ENCODE results near the gene WDR6.

The WDR6 gene

GRCh38 chr3:48983096-48983495 lies 24.1 kb upstream of the WDR6 start:
- Mint-ChIP-seq H3K27me3 (no peaks in the 10 kb centered on the region), H3K4me3 (no peak overlapping the region), H3K9me3 (no peaks in the 10 kb centered on the region), H3K4me1 (ENCODE audit: low read depth in 2 of 2) (peaks cover 5 to 6% of the 10 kb centered on the region in 2 donors), H3K36me3 (ENCODE audit: insufficient read depth) (peaks cover 62% of the 10 kb centered on the region), H3K27ac (peak overlapping the region in 1 of 2 donors; percentile 73)
- no peak for ATAC-seq (replicated peaks)
- no peak for DNase-seq

GRCh38 chr3:48984663-48985062 lies 22.5 kb upstream of the WDR6 start:
- ATAC-seq (replicated peaks): no peak
- Mint-ChIP-seq H3K4me3 (no peak overlapping the region), H3K9me3 (no peaks in the 10 kb centered on the region), H3K27ac (no peak overlapping the region), H3K36me3 (ENCODE audit: insufficient read depth) (peaks cover 51% of the 10 kb centered on the region), H3K27me3 (no peaks in the 10 kb centered on the region), H3K4me1 (ENCODE audit: low read depth in 2 of 2) (peaks cover 14 to 15% of the 10 kb centered on the region in 2 donors)
- DNase-seq: no peak

- no peaks in the 10 kb centered on the region for H3K9me3 Mint-ChIP-seq
- H3K4me3 Mint-ChIP-seq: no peak overlapping the region
- peak overlapping the region; percentile 21 to 60 for H3K27ac Mint-ChIP-seq
- peaks cover 42% of the 10 kb centered on the region for H3K36me3 Mint-ChIP-seq (ENCODE audit: insufficient read depth)
- no peaks in the 10 kb centered on the region for H3K27me3 Mint-ChIP-seq
- ATAC-seq (replicated peaks): no peak
- DNase-seq: no peak
- peaks cover 18 to 19% of the 10 kb centered on the region in 2 donors for H3K4me1 Mint-ChIP-seq (ENCODE audit: low read depth in 2 of 2)
Measured at GRCh38 chr3:48985831-48986376, 21.3 kb upstream of the WDR6 start.

GRCh38 chr3:48989126-48989795 lies 17.9 kb upstream of the WDR6 start:
- DNase-seq (no peak), ATAC-seq (replicated peaks) (peak; percentile 0)
- peaks cover 32% of the 10 kb centered on the region in 2 donors for H3K4me1 Mint-ChIP-seq (ENCODE audit: low read depth in 2 of 2)
- H3K9me3 Mint-ChIP-seq: no peaks in the 10 kb centered on the region
- peak overlapping the region; percentile 89 to 91 for H3K4me3 Mint-ChIP-seq
- H3K27ac Mint-ChIP-seq: peak overlapping the region; percentile 79 to 93
- peaks cover 20% of the 10 kb centered on the region for H3K36me3 Mint-ChIP-seq (ENCODE audit: insufficient read depth)
- no peaks in the 10 kb centered on the region for H3K27me3 Mint-ChIP-seq

- peak within 1 kb of the TSS; percentile 91 to 94 for H3K4me3 Mint-ChIP-seq
- H3K9me3 Mint-ChIP-seq: no peaks in the 10 kb centered on the region
- DNase-seq (peak; percentile 55 to 58 (median 57)), ATAC-seq (replicated peaks) (peak; percentile 71)
- H3K27ac Mint-ChIP-seq: peak within 1 kb of the TSS; percentile 91 to 93
- peaks cover 24% of the 10 kb centered on the region for H3K36me3 Mint-ChIP-seq (ENCODE audit: insufficient read depth)
- H3K4me1 Mint-ChIP-seq (ENCODE audit: low read depth in 2 of 2): peaks cover 33 to 34% of the 10 kb centered on the region in 2 donors
- no peaks in the 10 kb centered on the region for H3K27me3 Mint-ChIP-seq
Measured at GRCh38 chr3:48989796-48990635, 17.2 kb upstream of the WDR6 start, which contains the start of gene P4HTM. P4HTM (plus strand) TSS chr3:48990241; CDS start chr3:48990257, 16 bp downstream.

GRCh38 chr3:48990636-48991469 lies 16.3 kb upstream of the WDR6 start:
- H3K4me3 Mint-ChIP-seq: peak overlapping the region; percentile 91 to 94
- H3K27ac Mint-ChIP-seq: peak overlapping the region; percentile 91 to 93
- H3K27me3 Mint-ChIP-seq: no peaks in the 10 kb centered on the region
- H3K9me3 Mint-ChIP-seq: no peaks in the 10 kb centered on the region
- peak; percentile 23 for ATAC-seq (replicated peaks)
- DNase-seq: peak in 1 of 3 experiments; percentile 14
- peaks cover 32% of the 10 kb centered on the region for H3K36me3 Mint-ChIP-seq (ENCODE audit: insufficient read depth)
- peaks cover 34 to 36% of the 10 kb centered on the region in 2 donors for H3K4me1 Mint-ChIP-seq (ENCODE audit: low read depth in 2 of 2)

- H3K36me3 Mint-ChIP-seq (ENCODE audit: insufficient read depth): peaks cover 29% of the 10 kb centered on the region
- no peaks in the 10 kb centered on the region for H3K9me3 Mint-ChIP-seq
- ATAC-seq (replicated peaks): no peak
- peaks cover 34 to 36% of the 10 kb centered on the region in 2 donors for H3K4me1 Mint-ChIP-seq (ENCODE audit: low read depth in 2 of 2)
- H3K27ac Mint-ChIP-seq: peak overlapping the region; percentile 91 to 93
- no peaks in the 10 kb centered on the region for H3K27me3 Mint-ChIP-seq
- DNase-seq: no peak
- H3K4me3 Mint-ChIP-seq: peak overlapping the region; percentile 91 to 94
Measured at GRCh38 chr3:48991851-48992545, 15.2 kb upstream of the WDR6 start.

- no peak overlapping the region for H3K4me3 Mint-ChIP-seq
- peak overlapping the region in 1 of 2 donors; percentile 52 for H3K27ac Mint-ChIP-seq
- peaks cover 26% of the 10 kb centered on the region for H3K36me3 Mint-ChIP-seq (ENCODE audit: insufficient read depth)
- no peak for ATAC-seq (replicated peaks)
- peaks cover 29 to 33% of the 10 kb centered on the region in 2 donors for H3K4me1 Mint-ChIP-seq (ENCODE audit: low read depth in 2 of 2)
- H3K27me3 Mint-ChIP-seq: no peaks in the 10 kb centered on the region
- DNase-seq: no peak
- H3K9me3 Mint-ChIP-seq: no peaks in the 10 kb centered on the region
Measured at GRCh38 chr3:48993834-48994233, 13.4 kb upstream of the WDR6 start.

- Mint-ChIP-seq H3K36me3 (ENCODE audit: insufficient read depth) (peaks cover 26% of the 10 kb centered on the region), H3K27ac (no peak overlapping the region), H3K4me3 (no peak overlapping the region), H3K4me1 (ENCODE audit: low read depth in 2 of 2) (peaks cover 13 to 15% of the 10 kb centered on the region in 2 donors), H3K27me3 (no peaks in the 10 kb centered on the region), H3K9me3 (no peaks in the 10 kb centered on the region)
- DNase-seq (no peak), ATAC-seq (replicated peaks) (no peak)
Measured at GRCh38 chr3:48996640-48997039, 10.6 kb upstream of the WDR6 start.

- Mint-ChIP-seq H3K9me3 (no peaks in the 10 kb centered on the region), H3K36me3 (ENCODE audit: insufficient read depth) (peaks cover 31% of the 10 kb centered on the region), H3K27me3 (no peaks in the 10 kb centered on the region), H3K4me3 (no peak overlapping the region), H3K27ac (no peak overlapping the region), H3K4me1 (ENCODE audit: low read depth in 2 of 2) (peaks cover 9 to 11% of the 10 kb centered on the region in 2 donors)
- no peak for ATAC-seq (replicated peaks)
- DNase-seq: no peak
Measured at GRCh38 chr3:48997102-48997635, 10.0 kb upstream of the WDR6 start.

GRCh38 chr3:48997714-48998637 lies 9.2 kb upstream of the WDR6 start:
- peaks cover 11 to 14% of the 10 kb centered on the region in 2 donors for H3K4me1 Mint-ChIP-seq (ENCODE audit: low read depth in 2 of 2)
- peaks cover 33% of the 10 kb centered on the region for H3K36me3 Mint-ChIP-seq (ENCODE audit: insufficient read depth)
- peak overlapping the region in 1 of 2 donors; percentile 65 for H3K27ac Mint-ChIP-seq
- DNase-seq (no peak), ATAC-seq (replicated peaks) (no peak)
- no peak overlapping the region for H3K4me3 Mint-ChIP-seq
- no peaks in the 10 kb centered on the region for H3K27me3 Mint-ChIP-seq
- H3K9me3 Mint-ChIP-seq: no peaks in the 10 kb centered on the region

Measured in effector memory CD8-positive, alpha-beta T cell (primary cell).